ENCODE results near the gene CNGB1.

The CNGB1 gene

GRCh38 chr16:57969451-57970123 is 1.3 kb downstream of the CNGB1 start:
- Mint-ChIP-seq H3K27ac (no peak overlapping the region), H3K9me3 (no peaks in the 10 kb centered on the region), H3K4me1 (ENCODE audit: low read depth) (no peaks in the 10 kb centered on the region), H3K36me3 (ENCODE audit: low read depth) (no peaks in the 10 kb centered on the region), H3K27me3 (no peaks in the 10 kb centered on the region), H3K4me3 (no peak overlapping the region)

GRCh38 chr16:57967916-57968315 is 3.0 kb downstream of the CNGB1 start:
- Mint-ChIP-seq H3K27me3 (no peaks in the 10 kb centered on the region), H3K36me3 (ENCODE audit: low read depth) (no peaks in the 10 kb centered on the region), H3K4me1 (ENCODE audit: low read depth) (no peaks in the 10 kb centered on the region), H3K9me3 (no peaks in the 10 kb centered on the region), H3K4me3 (no peak overlapping the region), H3K27ac (no peak overlapping the region)

GRCh38 chr16:57966986-57967385 is 3.9 kb downstream of the CNGB1 start:
- no peaks in the 10 kb centered on the region for H3K4me1 Mint-ChIP-seq (ENCODE audit: low read depth)
- H3K4me3 Mint-ChIP-seq: no peak overlapping the region
- H3K9me3 Mint-ChIP-seq: no peaks in the 10 kb centered on the region
- H3K27ac Mint-ChIP-seq: no peak overlapping the region
- no peaks in the 10 kb centered on the region for H3K36me3 Mint-ChIP-seq (ENCODE audit: low read depth)
- no peaks in the 10 kb centered on the region for H3K27me3 Mint-ChIP-seq

GRCh38 chr16:57966204-57966771 is 4.6 kb downstream of the CNGB1 start:
- no peak overlapping the region for H3K27ac Mint-ChIP-seq
- H3K36me3 Mint-ChIP-seq (ENCODE audit: low read depth): no peaks in the 10 kb centered on the region
- H3K4me3 Mint-ChIP-seq: no peak overlapping the region
- H3K9me3 Mint-ChIP-seq: no peaks in the 10 kb centered on the region
- H3K27me3 Mint-ChIP-seq: no peaks in the 10 kb centered on the region
- no peaks in the 10 kb centered on the region for H3K4me1 Mint-ChIP-seq (ENCODE audit: low read depth)

GRCh38 chr16:57964157-57964700 is 6.7 kb downstream of the CNGB1 start:
- Mint-ChIP-seq H3K9me3 (no peaks in the 10 kb centered on the region), H3K4me3 (no peak overlapping the region), H3K27me3 (no peaks in the 10 kb centered on the region), H3K36me3 (ENCODE audit: low read depth) (no peaks in the 10 kb centered on the region), H3K4me1 (ENCODE audit: low read depth) (no peaks in the 10 kb centered on the region), H3K27ac (no peak overlapping the region)

GRCh38 chr16:57962756-57963155 is 8.2 kb downstream of the CNGB1 start:
- H3K36me3 Mint-ChIP-seq (ENCODE audit: low read depth): no peaks in the 10 kb centered on the region
- no peaks in the 10 kb centered on the region for H3K4me1 Mint-ChIP-seq (ENCODE audit: low read depth)
- H3K27ac Mint-ChIP-seq: no peak overlapping the region
- no peaks in the 10 kb centered on the region for H3K9me3 Mint-ChIP-seq
- no peak overlapping the region for H3K4me3 Mint-ChIP-seq
- H3K27me3 Mint-ChIP-seq: no peaks in the 10 kb centered on the region

GRCh38 chr16:57962046-57962445 is 8.9 kb downstream of the CNGB1 start:
- H3K4me3 Mint-ChIP-seq: no peak overlapping the region
- H3K4me1 Mint-ChIP-seq (ENCODE audit: low read depth): no peaks in the 10 kb centered on the region
- H3K9me3 Mint-ChIP-seq: no peaks in the 10 kb centered on the region
- no peaks in the 10 kb centered on the region for H3K27me3 Mint-ChIP-seq
- H3K27ac Mint-ChIP-seq: no peak overlapping the region
- H3K36me3 Mint-ChIP-seq (ENCODE audit: low read depth): no peaks in the 10 kb centered on the region

GRCh38 chr16:57961538-57961937 is 9.4 kb downstream of the CNGB1 start:
- Mint-ChIP-seq H3K9me3 (no peaks in the 10 kb centered on the region), H3K36me3 (ENCODE audit: low read depth) (no peaks in the 10 kb centered on the region), H3K4me1 (ENCODE audit: low read depth) (no peaks in the 10 kb centered on the region), H3K4me3 (no peak overlapping the region), H3K27me3 (no peaks in the 10 kb centered on the region), H3K27ac (no peak overlapping the region)

- Mint-ChIP-seq H3K36me3 (ENCODE audit: low read depth) (no peaks in the 10 kb centered on the region), H3K4me3 (no peak overlapping the region), H3K9me3 (no peaks in the 10 kb centered on the region), H3K27me3 (no peaks in the 10 kb centered on the region), H3K4me1 (ENCODE audit: low read depth) (no peaks in the 10 kb centered on the region), H3K27ac (no peak overlapping the region)
These were observed 10.0 kb downstream of the CNGB1 start for GRCh38 chr16:57960826-57961472.

- Mint-ChIP-seq H3K27me3 (no peaks in the 10 kb centered on the region), H3K9me3 (no peaks in the 10 kb centered on the region), H3K27ac (no peak overlapping the region), H3K4me1 (ENCODE audit: low read depth) (no peaks in the 10 kb centered on the region), H3K36me3 (ENCODE audit: low read depth) (no peaks in the 10 kb centered on the region), H3K4me3 (no peak overlapping the region)
These were observed 10.6 kb downstream of the CNGB1 start for GRCh38 chr16:57960310-57960709.

GRCh38 chr16:57959804-57960203 is 11.1 kb downstream of the CNGB1 start:
- Mint-ChIP-seq H3K27ac (no peak overlapping the region), H3K27me3 (no peaks in the 10 kb centered on the region), H3K4me1 (ENCODE audit: low read depth) (no peaks in the 10 kb centered on the region), H3K9me3 (no peaks in the 10 kb centered on the region), H3K4me3 (no peak overlapping the region), H3K36me3 (ENCODE audit: low read depth) (no peaks in the 10 kb centered on the region)

GRCh38 chr16:57959121-57959520 is 11.8 kb downstream of the CNGB1 start:
- H3K36me3 Mint-ChIP-seq (ENCODE audit: low read depth): no peaks in the 10 kb centered on the region
- H3K9me3 Mint-ChIP-seq: no peaks in the 10 kb centered on the region
- no peak overlapping the region for H3K4me3 Mint-ChIP-seq
- no peaks in the 10 kb centered on the region for H3K27me3 Mint-ChIP-seq
- no peak overlapping the region for H3K27ac Mint-ChIP-seq
- no peaks in the 10 kb centered on the region for H3K4me1 Mint-ChIP-seq (ENCODE audit: low read depth)

- Mint-ChIP-seq H3K36me3 (ENCODE audit: low read depth) (no peaks in the 10 kb centered on the region), H3K9me3 (no peaks in the 10 kb centered on the region), H3K4me1 (ENCODE audit: low read depth) (no peaks in the 10 kb centered on the region), H3K27me3 (no peaks in the 10 kb centered on the region), H3K27ac (no peak overlapping the region), H3K4me3 (no peak overlapping the region)
These were observed 12.4 kb downstream of the CNGB1 start for GRCh38 chr16:57958544-57958943.

GRCh38 chr16:57957673-57958392 is 13.1 kb downstream of the CNGB1 start:
- no peaks in the 10 kb centered on the region for H3K4me1 Mint-ChIP-seq (ENCODE audit: low read depth)
- no peak overlapping the region for H3K27ac Mint-ChIP-seq
- H3K36me3 Mint-ChIP-seq (ENCODE audit: low read depth): no peaks in the 10 kb centered on the region
- no peaks in the 10 kb centered on the region for H3K27me3 Mint-ChIP-seq
- no peaks in the 10 kb centered on the region for H3K9me3 Mint-ChIP-seq
- no peak overlapping the region for H3K4me3 Mint-ChIP-seq
